ENCODE measurements around the gene SORCS1.

GRCh38 chr10:106913348-106913747 lies 251.2 kb downstream of the SORCS1 start:
- TF ChIP-seq CTCF (conservative IDR thresholded peaks at IDR 0.05 in 1 of 2, IDR thresholded peaks at IDR 0.05 in 1 of 2; ENCODE audit: low read depth in 1 of 2, low read length in 2 of 2) (no peak), EZH2 (IDR thresholded peaks at IDR 0.05; ENCODE audit: low read length, missing control alignments) (no peak)
